Skin epidermis (tissue), 12 donors: ENCODE measurements around the gene RELCH.

ENCODE experiments used
- H3K27ac ChIP-seq, 21 experiments: fragments of 200-600 bp; sonication (generic) in 11 of 21; one replicate each; pipeline ENCODE4 v1.5.0; 2020; ENCODE audit warnings: mild to moderate bottlenecking in 3 of 21, inconsistent platforms in 2 of 21, moderate library complexity in 2 of 21
- H3K4me3 ChIP-seq, 7 experiments: fragments of 200-600 bp; sonication (generic) in 2 of 7; one replicate each; pipeline ENCODE4 v1.5.0; 2020; ENCODE audit warnings: inconsistent platforms in 2 of 7, mild to moderate bottlenecking in 2 of 7, moderate library complexity in 1 of 7

Gene RELCH

DNA sequence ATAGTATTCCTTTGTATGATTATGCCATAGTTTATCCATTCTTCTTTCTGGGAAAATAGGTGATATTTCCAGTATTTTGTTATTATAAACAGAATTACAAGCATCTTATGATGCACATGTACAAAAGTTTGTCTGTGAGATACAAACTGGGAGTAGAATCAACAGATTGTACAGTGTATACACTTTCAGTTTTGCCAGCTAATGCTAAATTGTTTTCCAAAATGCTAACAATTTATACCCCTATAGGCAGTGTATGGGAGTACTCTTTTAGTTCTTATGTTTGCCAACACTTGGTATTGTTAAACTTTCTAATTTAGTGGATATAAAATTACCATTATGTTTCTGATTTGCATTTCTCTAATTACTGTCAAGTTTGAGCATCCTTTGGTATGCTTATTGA, 107.0 kb downstream of the RELCH start:
- Histone ChIP-seq H3K27ac (no peak overlapping the region), H3K4me3 (no peak overlapping the region)

DNA sequence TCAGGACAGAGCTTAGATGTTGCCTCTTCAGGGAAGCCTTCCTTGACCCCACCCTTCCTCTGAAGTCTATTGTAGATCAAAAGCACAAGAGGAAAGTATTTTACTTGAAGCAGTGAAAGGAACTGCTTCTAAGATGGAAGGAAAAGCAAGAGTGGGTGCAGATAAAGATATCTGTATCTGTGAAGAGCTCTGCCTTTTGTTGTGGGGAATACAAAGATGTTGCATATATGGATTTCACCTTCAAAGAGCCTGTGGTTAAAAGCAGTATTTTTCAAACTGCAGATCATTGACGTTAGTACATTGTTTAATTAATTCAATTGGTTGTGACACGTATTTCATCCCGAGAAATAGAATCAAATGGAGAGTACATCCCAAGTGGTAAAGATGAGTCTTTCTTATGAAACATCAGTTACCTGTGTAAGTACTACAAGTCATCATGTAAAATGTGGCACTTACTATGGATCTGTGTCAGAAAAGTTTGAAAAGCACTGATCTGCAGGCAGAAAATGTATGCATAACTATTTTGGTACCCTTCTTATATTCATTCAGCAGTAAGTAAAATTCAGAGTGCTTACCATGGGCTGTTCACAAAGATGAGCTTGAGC, 113.4 kb downstream of the RELCH start:
- Histone ChIP-seq H3K27ac (no peak overlapping the region), H3K4me3 (no peak overlapping the region)

DNA sequence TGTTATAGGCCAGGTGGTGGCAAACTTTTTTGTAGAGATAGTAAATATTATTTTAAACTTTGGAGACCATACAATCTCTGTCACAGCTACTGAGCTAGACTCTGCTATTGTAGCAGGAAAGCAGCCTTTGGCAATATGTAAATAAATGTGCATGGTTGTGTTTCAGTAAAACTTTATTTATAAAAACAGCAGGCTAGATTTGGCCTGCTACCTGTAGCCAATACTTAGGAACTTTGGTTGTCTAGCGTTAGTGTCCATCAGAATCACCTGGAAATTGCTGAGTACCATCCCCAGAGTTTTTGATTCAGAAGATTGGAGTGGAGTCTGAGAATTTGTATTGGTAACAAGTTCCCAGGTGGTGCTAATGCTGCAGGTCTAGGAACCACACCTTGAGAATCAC, 114.3 kb downstream of the RELCH start:
- H3K27ac ChIP-seq, result no peak overlapping the region

DNA sequence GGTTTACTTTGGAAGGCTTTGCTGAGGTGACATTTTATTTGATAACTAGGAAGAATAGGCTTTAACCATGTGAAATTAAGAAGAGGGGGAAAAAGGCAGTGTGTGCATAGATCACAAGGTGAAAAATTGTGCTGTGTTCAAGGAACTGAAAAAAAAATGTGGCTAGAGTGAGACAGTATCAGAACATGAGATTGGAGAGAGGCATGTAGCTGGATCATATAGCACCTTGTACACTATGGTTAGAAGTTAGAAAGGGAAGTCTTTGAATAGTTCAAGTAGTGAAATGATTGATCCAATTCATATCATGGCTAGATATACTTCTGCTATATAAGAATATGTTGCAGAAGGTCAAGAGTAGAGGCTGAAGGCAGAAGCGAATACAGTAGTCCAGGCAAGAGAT, 125.8 kb downstream of the RELCH start:
- no peak overlapping the region for H3K4me3 ChIP-seq
- H3K27ac ChIP-seq, result no peak overlapping the region

More for the DNA sequence above, 114.3 kb downstream of the RELCH start:
- H3K4me3 ChIP-seq, result no peak overlapping the region

DNA sequence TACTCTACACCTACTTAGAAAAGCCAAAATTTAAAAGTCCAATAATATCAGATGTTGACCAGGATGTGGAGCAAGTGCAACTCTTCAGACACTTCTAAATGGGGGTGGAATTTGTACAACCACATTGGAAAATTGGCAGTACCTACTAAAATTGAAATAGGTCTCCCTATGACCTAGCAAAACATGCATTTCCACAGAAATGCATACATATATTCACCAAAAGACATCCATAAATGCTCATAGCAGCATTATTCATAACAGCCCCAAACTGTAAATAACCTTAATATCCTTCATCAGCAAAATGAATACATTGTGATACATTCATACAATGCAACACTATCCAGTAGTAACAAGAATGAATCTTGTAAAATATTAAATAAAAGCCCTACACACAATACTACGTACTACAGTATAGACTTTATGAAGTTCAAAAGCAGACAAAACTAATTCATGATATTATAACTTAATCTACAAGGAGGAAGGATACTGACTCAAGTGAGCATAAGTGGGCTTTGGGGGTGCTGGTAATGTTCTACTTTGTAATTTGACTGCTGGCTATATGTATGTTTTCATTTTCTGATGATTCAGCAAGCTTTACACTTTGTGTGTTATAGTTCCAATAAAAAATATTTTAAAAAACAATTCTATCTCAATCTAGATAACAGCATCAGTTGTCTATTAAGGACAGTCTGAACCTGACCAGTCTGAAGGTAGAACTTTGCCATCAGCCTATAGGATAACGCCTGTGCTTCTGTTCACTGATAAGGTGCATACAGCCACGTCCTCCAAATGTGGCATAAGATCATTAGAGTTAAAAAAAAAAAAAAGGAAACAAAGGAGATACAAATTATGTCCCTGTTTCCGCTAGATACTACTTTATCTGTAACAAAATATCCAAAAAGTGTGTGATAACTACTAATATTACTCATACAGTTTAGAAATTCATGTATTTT, 131.4 kb downstream of the RELCH start:
- no peak overlapping the region for H3K27ac ChIP-seq
- no peak overlapping the region for H3K4me3 ChIP-seq

DNA sequence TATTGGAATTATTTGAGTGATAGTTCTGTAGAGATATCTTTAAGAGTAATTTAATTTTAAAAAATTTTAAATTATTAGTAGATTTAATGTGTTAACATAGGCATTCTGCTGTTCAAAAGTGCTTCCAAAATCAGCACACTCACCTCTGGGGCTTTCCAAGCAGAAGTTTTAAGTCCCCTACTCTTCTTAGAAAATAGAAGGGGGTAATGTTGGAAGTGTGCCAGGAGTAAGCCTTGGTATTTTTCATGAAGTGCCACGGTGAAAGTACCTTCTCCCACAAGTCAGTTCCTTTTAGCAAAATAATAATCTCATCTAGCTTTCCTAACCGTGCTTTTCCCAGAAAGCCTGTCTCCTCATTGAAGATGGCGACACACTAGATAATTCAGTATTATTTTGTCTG, 134.1 kb downstream of the RELCH start:
- Histone ChIP-seq H3K27ac (no peak overlapping the region), H3K4me3 (no peak overlapping the region)

DNA sequence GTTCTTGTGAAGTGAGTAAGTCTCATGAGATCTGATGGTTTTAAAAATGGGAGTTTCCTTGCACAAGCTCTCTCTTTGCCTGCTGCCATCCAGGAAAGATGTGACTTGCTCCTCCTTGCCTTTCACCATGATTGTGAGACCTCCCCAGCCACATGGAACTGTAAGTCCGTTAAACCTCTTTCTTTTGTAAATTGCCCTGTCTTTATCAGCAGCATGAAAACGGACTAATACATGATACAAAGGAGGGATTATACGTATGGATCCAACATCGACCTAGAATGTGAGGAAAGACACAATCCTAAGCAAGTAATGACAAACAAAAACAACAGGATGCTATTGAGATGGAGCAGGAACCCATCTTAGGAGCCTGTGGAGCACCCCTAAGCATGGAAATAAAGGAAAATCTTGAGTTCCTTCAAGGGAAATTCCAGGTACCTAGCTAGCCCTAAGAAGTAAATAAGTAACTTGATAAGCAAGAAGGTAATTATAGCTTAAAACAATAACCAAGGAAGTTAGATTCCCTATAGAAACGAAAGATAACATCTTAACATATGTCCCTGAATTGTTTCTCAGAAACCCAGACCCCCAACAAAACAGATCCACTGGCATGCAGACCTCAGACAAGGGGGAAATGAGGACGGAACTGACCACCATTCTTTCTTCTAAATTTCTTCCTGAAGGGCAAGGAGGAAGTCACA, 136.6 kb downstream of the RELCH start:
- no peak overlapping the region for H3K27ac ChIP-seq
- H3K4me3 ChIP-seq, result no peak overlapping the region

DNA sequence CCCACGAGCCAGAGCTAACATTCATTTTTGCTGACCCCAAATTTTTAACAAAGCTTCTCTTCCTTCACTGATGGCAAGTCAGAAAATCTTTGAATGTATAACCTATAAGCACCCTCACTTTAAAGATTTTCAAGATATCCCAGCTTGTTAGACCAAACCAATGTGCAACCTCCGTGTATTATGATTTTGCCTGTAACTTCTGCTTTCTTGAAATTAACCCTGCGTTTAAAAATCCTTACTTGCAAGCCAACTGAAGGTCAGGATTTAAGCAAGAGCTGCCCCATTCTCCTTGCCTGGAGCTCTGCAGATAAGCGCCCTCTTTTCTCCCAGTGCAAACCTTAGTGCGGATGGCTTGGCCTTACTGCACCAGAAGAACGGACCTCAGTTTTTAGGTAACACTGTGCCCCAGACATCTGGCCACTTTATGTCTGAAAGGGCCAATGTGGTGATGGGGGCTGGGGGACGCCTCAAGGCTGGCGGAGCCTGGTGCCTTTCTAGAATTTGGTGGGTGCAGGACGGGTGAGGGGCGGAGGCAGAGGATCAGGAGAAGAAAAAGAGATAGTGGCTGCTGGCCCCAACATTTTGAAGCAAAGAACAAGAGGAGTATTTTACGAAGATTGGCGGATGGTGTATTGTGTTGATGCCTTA, 137.2 kb downstream of the RELCH start:
- Histone ChIP-seq H3K4me3 (peak overlapping the region in 5 of 7 experiments; percentile 23 to 57 (median 42)), H3K27ac (no peak overlapping the region)

DNA sequence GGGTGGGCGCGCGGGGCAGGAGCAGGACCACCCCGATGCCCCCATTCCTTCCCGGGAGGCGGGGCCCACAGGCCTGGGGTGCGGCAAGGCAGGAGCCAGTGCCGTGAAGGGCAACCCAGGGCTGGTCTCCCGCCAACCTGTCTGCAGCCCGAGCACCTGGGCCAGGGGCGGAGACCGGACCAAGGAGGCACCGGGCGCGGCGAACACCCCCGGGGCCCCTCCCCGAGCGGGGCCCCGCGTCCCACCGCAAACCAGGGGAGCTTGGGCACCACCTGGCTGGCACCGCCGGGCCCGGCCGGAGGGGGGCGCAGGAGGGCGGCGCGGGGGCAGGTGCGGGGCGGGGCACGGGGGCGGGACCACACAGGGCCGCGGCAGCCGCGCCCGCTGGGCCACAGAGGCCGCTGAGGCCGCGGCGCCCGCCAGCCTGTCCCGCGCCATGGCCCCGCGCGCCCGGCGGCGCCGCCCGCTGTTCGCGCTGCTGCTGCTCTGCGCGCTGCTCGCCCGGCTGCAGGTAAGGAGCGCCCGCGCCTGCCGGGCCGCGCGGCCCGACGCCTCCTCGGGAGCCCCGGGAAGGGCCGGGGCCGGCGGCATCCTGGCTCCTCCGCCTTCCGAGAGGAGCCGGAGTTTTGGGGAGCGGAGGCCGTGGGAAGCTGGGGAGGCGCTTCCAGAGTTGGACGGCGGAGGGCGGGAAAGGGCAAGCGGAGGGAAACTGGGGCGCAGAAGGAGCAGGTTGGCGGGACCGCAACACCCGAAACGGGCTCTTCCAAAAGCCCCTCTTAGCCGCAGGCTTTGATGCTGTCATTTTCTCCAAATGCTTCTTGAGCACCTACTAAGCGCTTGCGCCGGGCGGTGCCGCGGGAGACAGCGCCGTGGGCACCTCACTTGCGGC, 138.1 kb downstream of the RELCH start, which contains the start of gene TNFRSF11A:
Gene TNFRSF11A, plus strand, starts transcription at position 394 of the 889 bp plus-strand sequence. Its CDS starts 43 bp downstream, at position 437.
- H3K27ac ChIP-seq, result peak within 1 kb of the TSS in 5 of 21 experiments; percentile 2 to 61 (median 30)
- H3K4me3 ChIP-seq, result peak within 1 kb of the TSS; percentile 42 to 57 (median 45)

DNA sequence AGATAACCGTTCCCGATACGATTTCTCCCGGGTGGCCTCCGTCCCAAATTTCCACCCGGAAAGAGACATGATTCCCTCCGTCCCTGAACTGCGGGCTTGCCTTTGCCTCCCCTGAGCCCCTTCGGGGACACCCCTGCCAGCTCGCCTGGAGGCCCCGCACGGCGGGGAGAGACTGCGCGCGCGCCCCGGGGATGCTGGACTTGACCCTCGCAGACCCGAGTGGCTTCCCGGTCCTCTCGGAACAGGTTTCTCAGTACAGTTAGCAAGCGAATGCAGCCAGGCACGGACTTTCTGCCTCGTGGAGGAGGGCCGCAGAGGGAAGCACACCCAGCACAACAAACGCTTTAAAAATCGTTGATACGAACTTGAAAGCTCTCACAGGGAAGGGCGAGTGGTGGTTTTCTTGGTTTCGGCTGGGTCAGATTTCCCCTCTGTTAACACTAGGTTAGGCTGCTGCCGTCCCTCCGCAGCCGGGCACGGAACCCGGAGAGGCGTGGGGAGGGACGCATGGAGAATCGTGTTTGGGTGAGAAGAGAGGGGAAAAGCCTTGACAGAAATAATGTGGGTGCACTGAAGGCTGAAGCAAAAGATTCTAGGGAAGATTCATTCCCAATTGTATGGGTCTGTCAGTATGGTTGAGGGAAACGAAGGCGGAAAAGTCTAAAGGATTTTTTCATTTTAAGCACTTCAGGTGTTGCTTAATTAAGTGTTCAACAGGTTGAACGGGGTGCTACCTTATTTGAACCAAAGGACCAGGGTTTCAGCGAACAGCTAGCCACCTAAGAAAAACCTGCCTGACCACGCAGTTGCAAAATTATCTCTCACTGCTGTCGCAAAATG, 139.0 kb downstream of the RELCH start:
- H3K4me3 ChIP-seq, result peak overlapping the region; percentile 42 to 57 (median 45)
- peak overlapping the region in 4 of 21 experiments; percentile 2 to 30 (median 26) for H3K27ac ChIP-seq

DNA sequence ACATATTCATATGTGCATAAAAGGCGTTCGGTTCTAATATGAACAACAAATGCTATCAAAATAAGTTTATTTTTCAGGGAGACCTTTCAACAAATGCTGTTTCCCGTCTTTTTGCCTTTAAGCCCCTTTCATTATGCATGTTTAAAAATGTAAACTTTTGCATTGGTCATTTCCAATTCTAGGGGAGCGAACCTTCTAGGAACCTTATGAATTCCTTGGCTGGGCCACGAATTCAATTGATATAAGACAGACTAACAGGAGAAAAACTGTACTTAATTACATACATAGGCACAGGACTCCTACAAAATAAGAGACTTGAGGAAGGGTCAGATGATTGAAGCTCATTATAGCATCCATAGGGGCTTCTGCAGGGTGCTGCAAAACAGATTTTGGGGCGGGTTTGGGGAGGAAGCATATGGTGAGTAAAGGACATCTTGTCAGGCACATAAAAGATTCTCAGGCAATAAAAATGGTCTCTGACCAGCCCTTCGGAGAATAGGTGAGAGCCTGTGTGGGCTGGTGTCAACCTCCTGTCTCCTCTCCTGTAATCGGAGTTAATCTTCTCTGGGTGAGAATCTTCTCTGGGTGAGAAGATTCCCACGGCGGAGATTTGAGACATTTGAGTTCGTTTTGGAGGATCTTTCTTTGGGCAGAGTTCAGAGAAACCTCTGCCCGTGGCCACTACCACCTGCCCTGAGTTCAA, 139.7 kb downstream of the RELCH start:
- Histone ChIP-seq H3K4me3 (peak overlapping the region in 2 of 7 experiments; percentile 43 to 57), H3K27ac (no peak overlapping the region)

DNA sequence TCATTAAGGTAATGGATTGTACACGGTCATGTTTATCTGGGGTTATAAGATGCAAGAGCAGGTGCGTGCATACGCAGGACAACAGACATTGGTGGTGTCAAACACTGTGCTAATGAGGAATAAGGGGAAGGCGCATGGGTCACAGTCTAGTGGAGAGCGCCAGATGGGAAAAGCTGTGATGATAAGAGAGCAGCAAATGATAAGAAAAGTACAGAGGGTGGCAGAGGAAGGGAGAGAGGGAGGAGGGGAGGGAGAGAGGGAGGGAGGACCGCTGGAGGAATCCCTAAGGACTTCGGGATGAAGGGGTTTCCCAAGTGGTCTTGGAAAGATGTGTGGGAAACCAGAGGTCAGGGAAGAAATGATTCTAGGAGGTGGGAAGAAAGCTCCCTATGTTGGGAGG, 140.9 kb downstream of the RELCH start:
- no peak overlapping the region for H3K4me3 ChIP-seq
- H3K27ac ChIP-seq, result no peak overlapping the region

DNA sequence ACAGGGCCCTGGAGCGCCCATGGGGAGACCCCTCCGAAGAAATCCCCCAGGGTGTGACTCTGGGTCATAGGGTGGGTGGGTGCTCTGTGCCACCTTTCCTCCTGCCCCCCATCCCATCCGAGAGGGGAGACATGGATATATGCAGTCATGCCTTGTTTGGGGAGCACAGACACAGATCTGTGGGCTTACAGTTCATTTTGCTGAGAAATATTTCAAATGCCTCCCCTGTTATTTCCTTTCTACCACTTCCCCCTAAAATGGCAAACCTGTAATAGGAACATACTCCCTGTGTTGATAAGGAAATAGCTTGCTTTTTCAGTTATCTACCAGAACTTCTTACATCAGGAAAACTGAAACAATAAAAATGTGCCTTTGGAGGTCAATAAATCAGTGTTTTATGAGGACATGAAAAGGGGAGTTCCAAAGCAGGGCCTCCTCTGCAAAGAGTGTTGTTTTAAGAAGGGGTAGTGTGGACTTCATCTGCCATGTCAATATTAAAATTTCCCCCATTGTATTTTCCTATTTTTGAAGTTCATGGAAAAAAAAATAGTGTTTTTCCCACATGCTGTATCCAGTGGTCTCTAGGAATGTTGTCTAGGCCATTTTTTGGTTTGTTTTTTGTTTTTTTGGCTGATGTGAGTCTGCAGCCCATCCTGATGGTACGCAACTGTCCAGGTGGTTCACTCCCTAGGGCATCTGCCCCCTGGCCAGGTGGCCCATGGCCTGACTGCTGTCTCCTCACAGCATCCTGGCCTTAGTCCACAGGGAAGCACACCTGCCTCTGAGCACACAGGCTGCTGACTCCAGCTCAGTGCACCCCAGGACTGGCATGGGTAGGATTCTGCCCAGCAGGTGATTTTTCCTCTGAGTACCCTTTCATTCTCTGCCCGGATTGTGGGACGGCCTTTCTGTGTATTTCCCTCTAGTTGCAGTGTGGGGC, 141.8 kb downstream of the RELCH start:
- no peak overlapping the region for H3K27ac ChIP-seq
- H3K4me3 ChIP-seq, result no peak overlapping the region

DNA sequence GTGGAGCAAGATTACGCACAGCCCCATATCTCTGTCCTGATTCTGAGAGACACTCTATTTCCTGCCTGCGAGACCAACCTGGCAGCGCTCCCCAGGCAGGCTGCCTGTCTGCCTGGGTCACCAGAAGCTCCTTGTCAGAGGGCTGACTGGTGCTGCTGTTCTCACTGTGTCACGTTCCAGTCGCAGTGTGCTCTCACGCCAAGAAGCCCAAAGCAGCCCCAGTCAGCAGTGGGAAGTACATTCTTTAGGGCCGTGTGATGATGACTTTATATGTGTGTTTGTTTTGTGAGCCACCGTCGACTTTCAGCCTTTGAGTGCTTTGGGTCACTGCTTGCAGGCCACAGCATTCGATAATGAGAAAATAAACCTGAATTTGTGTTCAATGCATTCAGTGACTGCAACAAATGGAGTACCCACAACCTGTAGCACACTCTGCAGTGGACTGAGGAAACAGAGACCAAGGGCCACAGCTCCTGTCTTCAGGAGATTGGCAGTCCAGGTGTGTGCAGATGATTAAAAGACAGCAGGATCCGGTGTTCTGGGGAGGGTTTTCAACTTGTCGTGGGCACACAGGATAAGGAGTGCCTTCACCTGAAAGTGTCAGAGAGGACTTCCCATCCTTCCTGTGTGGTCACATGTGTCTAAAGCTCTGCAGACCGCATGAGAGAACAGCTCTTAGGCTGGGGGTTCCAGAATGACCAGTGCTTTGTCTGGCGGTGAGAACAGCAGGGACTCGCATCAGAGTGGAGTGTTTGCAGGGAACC, 142.8 kb downstream of the RELCH start:
- no peak overlapping the region for H3K4me3 ChIP-seq
- H3K27ac ChIP-seq, result no peak overlapping the region

DNA sequence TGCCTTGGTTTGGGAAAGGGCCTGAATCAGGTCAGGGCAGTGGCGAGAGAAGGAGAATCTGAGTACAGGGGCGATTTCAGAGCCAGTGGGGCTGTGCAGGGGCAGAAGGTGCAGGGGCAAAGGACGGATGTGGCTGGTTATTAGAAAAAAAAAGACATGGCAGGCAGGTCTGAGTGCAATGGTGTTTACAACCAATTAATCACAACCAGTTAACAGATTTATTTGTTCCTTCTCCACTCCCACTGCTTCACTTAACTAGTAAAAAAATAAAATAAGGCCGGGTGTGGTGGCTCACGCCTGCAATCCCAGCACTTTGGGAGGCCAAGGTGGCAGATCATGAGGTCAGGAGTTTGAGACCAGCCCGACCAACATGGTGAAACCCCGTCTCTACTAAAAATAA, 143.6 kb downstream of the RELCH start:
- no peak overlapping the region for H3K27ac ChIP-seq
- H3K4me3 ChIP-seq, result no peak overlapping the region
